ENCODE measurements around the gene SLC7A7. TPM values are rescaled to one million over a fixed set of nuclear protein-coding genes. Genes with fewer than 3 reads are reported as not detected.
"Not testable (repeated sequence)": the region's sequence is repeated elsewhere in the genome, so short reads cannot be mapped to it uniquely, and the experiment has no call there.

SLC7A7 gene
- total and polyA plus RNA-seq, 2 of the 13 experiments (the other 11 are each of a cell fraction or from before 2014, with no cell fraction given): 0.13 to 0.63 TPM

DNA sequence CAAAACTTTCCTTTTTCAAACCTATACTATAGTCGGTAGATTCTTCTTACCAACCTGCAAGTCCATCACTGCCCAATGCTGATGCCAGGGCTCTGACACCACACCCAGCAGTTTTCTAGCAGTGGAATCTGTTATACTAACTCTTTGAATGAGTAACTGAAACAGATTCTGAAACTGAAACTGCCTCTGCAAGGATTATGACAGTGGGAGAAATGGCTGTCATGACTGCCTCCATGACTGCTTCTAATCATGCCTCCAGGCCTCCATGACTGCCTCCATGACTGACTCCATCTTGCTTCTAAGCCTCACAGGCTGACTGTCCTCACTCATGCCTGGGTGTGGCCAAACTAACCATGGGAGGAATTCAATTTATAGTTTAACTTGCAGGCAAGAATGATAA lies 78.2 kb downstream of the SLC7A7 start:
- Histone ChIP-seq H3K36me3 (replicated peaks in 1 of 2; ENCODE audit: control insufficient read depth in 1 of 2, insufficient read depth in 2 of 2, low read length in 2 of 2) (no peaks in the 10 kb centered on the region), H3K79me2 (ENCODE audit: insufficient read depth, low read length) (no peaks in the 10 kb centered on the region), H4K20me1 (ENCODE audit: insufficient read depth, low read length) (no peaks in the 10 kb centered on the region), H3K27ac (ENCODE audit: extremely low read length, insufficient read depth, low read length) (no peak overlapping the region), H3K4me2 (ENCODE audit: low read depth, low read length) (no peak overlapping the region), H3K4me1 (ENCODE audit: insufficient read depth, low read length) (no peaks in the 10 kb centered on the region), H3K9me3 (ENCODE audit: low read length) (no peaks in the 10 kb centered on the region), H3K27me3 (ENCODE audit: control insufficient read depth in 1 of 2, insufficient read depth in 2 of 2, low read length in 2 of 2) (peaks cover 2 to 5% of the 10 kb centered on the region in 2 experiments; a peak in 1 of 5 replicates), H3K9ac (ENCODE audit: insufficient read depth, low read depth, low read length) (no peak overlapping the region), H3K4me3 (replicated peaks in 1 of 3; ENCODE audit: insufficient read depth in 1 of 3, low read depth in 2 of 3, low read length in 3 of 3) (no peak overlapping the region), H2AFZ (ENCODE audit: low read length) (no peak overlapping the region)
- ChIA-PET POLR2A (no interaction called here), CTCF (ENCODE audit: low intra/inter-chr PET ratio, low total read pairs) (no interaction called here)
- intact Hi-C loops (cut with micrococcal nuclease; ENCODE audit: unreplicated experiment): no loop called here
- in situ Hi-C loops (cut with HindIII; ENCODE audit: extremely low pct_ligation_motif_present, low pct_unique_long_range_greater_than_20kb): no loop called here
- 0% methylated on average over 1 of the region's 1 CpG for WGBS (ENCODE audit: low lambda C conversion rate)
- TF ChIP-seq, protein P1, sequence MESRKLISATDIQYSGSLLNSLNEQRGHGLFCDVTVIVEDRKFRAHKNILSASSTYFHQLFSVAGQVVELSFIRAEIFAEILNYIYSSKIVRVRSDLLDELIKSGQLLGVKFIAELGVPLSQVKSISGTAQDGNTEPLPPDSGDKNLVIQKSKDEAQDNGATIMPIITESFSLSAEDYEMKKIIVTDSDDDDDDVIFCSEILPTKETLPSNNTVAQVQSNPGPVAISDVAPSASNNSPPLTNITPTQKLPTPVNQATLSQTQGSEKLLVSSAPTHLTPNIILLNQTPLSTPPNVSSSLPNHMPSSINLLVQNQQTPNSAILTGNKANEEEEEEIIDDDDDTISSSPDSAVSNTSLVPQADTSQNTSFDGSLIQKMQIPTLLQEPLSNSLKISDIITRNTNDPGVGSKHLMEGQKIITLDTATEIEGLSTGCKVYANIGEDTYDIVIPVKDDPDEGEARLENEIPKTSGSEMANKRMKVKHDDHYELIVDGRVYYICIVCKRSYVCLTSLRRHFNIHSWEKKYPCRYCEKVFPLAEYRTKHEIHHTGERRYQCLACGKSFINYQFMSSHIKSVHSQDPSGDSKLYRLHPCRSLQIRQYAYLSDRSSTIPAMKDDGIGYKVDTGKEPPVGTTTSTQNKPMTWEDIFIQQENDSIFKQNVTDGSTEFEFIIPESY (CRISPR knock-in tag; IDR thresholded peaks at IDR 0.05): no peak
- TF ChIP-seq ZNF331 (CRISPR knock-in tag; IDR thresholded peaks at IDR 0.05) (no peak), TBP (CRISPR knock-in tag; IDR thresholded peaks at IDR 0.05) (no peak), AKAP8 (CRISPR knock-in tag; IDR thresholded peaks at IDR 0.05) (no peak), TAF15 (IDR thresholded peaks at IDR 0.05; ENCODE audit: low read depth, low read length, poor library complexity, severe bottlenecking) (no peak), SKI (IDR thresholded peaks at IDR 0.05; ENCODE audit: partially characterized antibody) (no peak)
- TF ChIP-seq, protein P2, sequence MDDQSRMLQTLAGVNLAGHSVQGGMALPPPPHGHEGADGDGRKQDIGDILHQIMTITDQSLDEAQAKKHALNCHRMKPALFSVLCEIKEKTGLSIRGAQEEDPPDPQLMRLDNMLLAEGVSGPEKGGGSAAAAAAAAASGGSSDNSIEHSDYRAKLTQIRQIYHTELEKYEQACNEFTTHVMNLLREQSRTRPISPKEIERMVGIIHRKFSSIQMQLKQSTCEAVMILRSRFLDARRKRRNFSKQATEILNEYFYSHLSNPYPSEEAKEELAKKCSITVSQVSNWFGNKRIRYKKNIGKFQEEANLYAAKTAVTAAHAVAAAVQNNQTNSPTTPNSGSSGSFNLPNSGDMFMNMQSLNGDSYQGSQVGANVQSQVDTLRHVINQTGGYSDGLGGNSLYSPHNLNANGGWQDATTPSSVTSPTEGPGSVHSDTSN (CRISPR knock-in tag; IDR thresholded peaks at IDR 0.05; ENCODE audit: borderline replicate concordance): no peak
- no peak for DNase-seq (ENCODE audit: low spot score)
- FAIRE-seq: no peak
- no TSS peak for BruUV-seq (replicated peaks)
- ATAC-seq: no peak; the same call in 2 of the 3 replicates

DNA sequence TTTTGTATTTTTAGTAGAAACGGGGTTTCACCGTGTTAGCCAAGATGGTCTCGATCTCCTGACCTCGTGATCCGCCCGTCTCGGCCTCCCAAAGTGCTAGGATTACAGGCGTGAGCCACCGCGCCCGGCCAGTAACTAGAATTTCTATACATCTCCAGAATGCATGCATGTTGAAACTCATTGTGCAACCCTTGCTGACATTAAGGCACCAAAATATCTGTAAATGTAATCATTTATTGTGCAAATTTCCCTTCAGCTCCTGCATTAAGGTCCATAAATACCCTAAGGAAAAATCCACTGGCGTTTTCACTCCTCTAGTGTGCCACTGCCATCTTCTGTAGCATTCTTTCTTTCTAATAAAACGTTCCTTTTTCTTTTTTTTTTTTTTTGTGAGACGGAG lies 78.9 kb downstream of the SLC7A7 start:
- in situ Hi-C loops (cut with HindIII; ENCODE audit: extremely low pct_ligation_motif_present, low pct_unique_long_range_greater_than_20kb); H3K79me2 ChIP-seq (ENCODE audit: insufficient read depth, low read length); DNase-seq (ENCODE audit: low spot score); H3K4me3 ChIP-seq (replicated peaks in 1 of 3; ENCODE audit: insufficient read depth in 1 of 3, low read depth in 2 of 3, low read length in 3 of 3); H3K9me3 ChIP-seq (ENCODE audit: low read length); FAIRE-seq; H3K27ac ChIP-seq (ENCODE audit: extremely low read length, insufficient read depth, low read length); H3K4me2 ChIP-seq (ENCODE audit: low read depth, low read length); H3K9ac ChIP-seq (ENCODE audit: insufficient read depth, low read depth, low read length); POLR2A ChIA-PET; ATAC-seq; H2AFZ ChIP-seq (ENCODE audit: low read length); H3K36me3 ChIP-seq (replicated peaks in 1 of 2; ENCODE audit: control insufficient read depth in 1 of 2, insufficient read depth in 2 of 2, low read length in 2 of 2); H3K4me1 ChIP-seq (ENCODE audit: insufficient read depth, low read length); H4K20me1 ChIP-seq (ENCODE audit: insufficient read depth, low read length); intact Hi-C loops (cut with micrococcal nuclease; ENCODE audit: unreplicated experiment); H3K27me3 ChIP-seq (ENCODE audit: control insufficient read depth in 1 of 2, insufficient read depth in 2 of 2, low read length in 2 of 2); CTCF ChIA-PET (ENCODE audit: low intra/inter-chr PET ratio, low total read pairs); BruUV-seq (replicated peaks): not testable (repeated sequence)
- 70% methylated on average over 14 of the region's 14 CpGs for WGBS (ENCODE audit: low lambda C conversion rate)

Data from HepG2 (cell line).